IMR-90 (cell line): Measurements from ENCODE around the gene HSFX2. TPM values are rescaled to one million over a fixed set of nuclear protein-coding genes. Genes with fewer than 3 reads are reported as not detected.

Experiments
- ATAC-seq: fragments of 200-7000 bp; cut with Tn5 transposase; 2 replicates; pipeline ENCODE4 v1.9.1; 2020; ENCODE audit warnings: low read depth, mild to moderate bottlenecking, moderate library complexity
- BruUV-seq: library from RNA; stranded (reverse); fragments of 400-500 nt; replicated peaks from 2 replicates; lab custom pipeline; 2021; lab: Mats Ljungman, UMichigan
- CTCF ChIA-PET: fragments of 300-600 bp; formaldehyde crosslinking; extraction: SDS; loops from one replicate; lab custom pipeline; 2021; ENCODE audit warnings: antibody characterized with exemption; lab: Yijun Ruan, JAX
- POLR2A ChIA-PET: fragments of 300-600 bp; sonication (Branson Sonifier 250); formaldehyde crosslinking; loops from one replicate; lab custom pipeline; 2022; ENCODE audit warnings: antibody characterized with exemption; ENCODE audit not compliant: unreplicated experiment; lab: Charles Lee
- DNase-seq: peaks from one replicate; pipeline ENCODE4 v3.0.0; 2013
- H2AFZ ChIP-seq: replicated peaks from 2 replicates; pipeline ENCODE3; 2013; ENCODE audit warnings: low read length, mild to moderate bottlenecking; ENCODE audit not compliant: poor library complexity
- H2AK5ac ChIP-seq: 2 replicates; pipeline ENCODE4 v1.6.1; 2013; ENCODE audit warnings: low read depth, low read length, inconsistent platforms
- H2AK9ac ChIP-seq: replicated peaks from 2 replicates; pipeline ENCODE3; 2013; ENCODE audit warnings: mild to moderate bottlenecking, low read depth, low read length, moderate library complexity; ENCODE audit not compliant: poor library complexity
- H2BK120ac ChIP-seq: 2 replicates; pipeline ENCODE4 v1.6.1; 2013; ENCODE audit warnings: low read depth, low read length, inconsistent platforms
- H2BK15ac ChIP-seq: 3 replicates; pipeline ENCODE4 v1.6.1; 2013; ENCODE audit warnings: low read depth, low read length, inconsistent platforms
- H2BK20ac ChIP-seq: 2 replicates; pipeline ENCODE4 v1.6.1; 2013; ENCODE audit warnings: low read depth, mild to moderate bottlenecking, inconsistent platforms, low read length, moderate library complexity
- H2BK5ac ChIP-seq: 2 replicates; pipeline ENCODE4 v1.6.1; 2013; ENCODE audit warnings: mild to moderate bottlenecking, low read depth, low read length, inconsistent platforms; ENCODE audit not compliant: poor library complexity, severe bottlenecking
- H3K14ac ChIP-seq: replicated peaks from 2 replicates; pipeline ENCODE4 v1.6.1; 2013; ENCODE audit warnings: low read depth, low read length, inconsistent platforms
- H3K18ac ChIP-seq: 2 replicates; pipeline ENCODE4 v1.6.1; 2013; ENCODE audit warnings: low read depth, low read length, control low read depth
- H3K23ac ChIP-seq: 2 replicates; pipeline ENCODE4 v1.6.1; 2013; ENCODE audit warnings: low read depth, low read length, inconsistent platforms
- H3K27ac ChIP-seq: 2 replicates; pipeline ENCODE4 v1.5.1; 2013; ENCODE audit warnings: mild to moderate bottlenecking, control low read depth, low read length; ENCODE audit not compliant: insufficient read depth
- H3K27me3 ChIP-seq: 2 replicates; pipeline ENCODE4 v1.6.1; 2013; ENCODE audit warnings: low read length; ENCODE audit not compliant: control insufficient read depth, insufficient read depth
- H3K36me3 ChIP-seq: 2 replicates; pipeline ENCODE4 v1.6.1; 2013; ENCODE audit warnings: low read length, mixed read lengths; ENCODE audit not compliant: control insufficient read depth, insufficient read depth
- H3K4ac ChIP-seq: 2 replicates; pipeline ENCODE4 v1.6.1; 2013; ENCODE audit warnings: low read depth, low read length, inconsistent platforms
- H3K4me1 ChIP-seq: 2 replicates; pipeline ENCODE4 v1.6.1; 2013; ENCODE audit warnings: low read length, mixed read lengths; ENCODE audit not compliant: control insufficient read depth, insufficient read depth
- H3K4me2 ChIP-seq: 2 replicates; pipeline ENCODE4 v1.6.1; 2013; ENCODE audit warnings: low read depth, mild to moderate bottlenecking, control low read depth, low read length, moderate library complexity
- H3K4me3 ChIP-seq: 2 replicates; pipeline ENCODE4 v1.5.1; 2013; ENCODE audit warnings: low read depth, mild to moderate bottlenecking, control low read depth, low read length, moderate library complexity; ENCODE audit not compliant: insufficient read depth
- H3K56ac ChIP-seq: 2 replicates; pipeline ENCODE4 v1.6.1; 2013; ENCODE audit warnings: low read length, inconsistent platforms; ENCODE audit not compliant: insufficient read depth; ENCODE audit errors: extremely low read depth
- H3K79me1 ChIP-seq, 2 experiments: 2 replicates each; pipeline ENCODE4 v1.6.1; 2013; ENCODE audit warnings: low read length in 2 of 2, inconsistent platforms in 1 of 2, low read depth in 1 of 2
- H3K9ac ChIP-seq: 2 replicates; pipeline ENCODE4 v1.6.1; 2013; ENCODE audit warnings: low read depth, low read length, control low read depth
- H3K9me1 ChIP-seq: 2 replicates; pipeline ENCODE4 v1.6.1; 2013; ENCODE audit warnings: low read length, inconsistent platforms; ENCODE audit not compliant: insufficient read depth
- H3K9me3 ChIP-seq: 2 replicates; pipeline ENCODE4 v1.6.1; 2013; ENCODE audit warnings: low read length; ENCODE audit not compliant: control insufficient read depth, insufficient read depth
- H4K20me1 ChIP-seq: 2 replicates; pipeline ENCODE4 v1.6.1; 2013; ENCODE audit warnings: low read length, inconsistent platforms; ENCODE audit not compliant: insufficient read depth
- H4K5ac ChIP-seq: 2 replicates; pipeline ENCODE4 v1.6.1; 2013; ENCODE audit warnings: mild to moderate bottlenecking, low read depth, low read length, control low read depth
- H4K8ac ChIP-seq, 2 experiments: 2 replicates each; pipeline ENCODE4 v1.6.1; 2013; ENCODE audit warnings: low read depth in 2 of 2, low read length in 2 of 2, control low read depth in 1 of 2, inconsistent platforms in 1 of 2
- H4K91ac ChIP-seq: 2 replicates; pipeline ENCODE4 v1.6.1; 2013; ENCODE audit warnings: low read depth, low read length, inconsistent platforms; ENCODE audit not compliant: insufficient read depth
- CEBPB ChIP-seq: IDR thresholded peaks from 2 replicates; pipeline ENCODE4 v1.6.1; 2012; ENCODE audit warnings: low read depth, low read length, improper control_type of control experiment
- FOS ChIP-seq: fragments of 150-350 bp; IDR thresholded peaks from 2 replicates; pipeline ENCODE4 v1.6.1; 2016; ENCODE audit warnings: low read depth, low read length
- MAZ ChIP-seq: IDR thresholded peaks from 2 replicates; pipeline ENCODE4 v1.6.1; 2012; ENCODE audit warnings: low read depth, mild to moderate bottlenecking, low read length, improper control_type of control experiment, moderate library complexity, borderline replicate concordance
- MXI1 ChIP-seq: IDR thresholded peaks from 2 replicates; pipeline ENCODE4 v1.6.1; 2012; ENCODE audit warnings: low read depth, mild to moderate bottlenecking, low read length, moderate library complexity, borderline replicate concordance
- NFE2L2 ChIP-seq: fragments of 150-350 bp; IDR thresholded peaks from 2 replicates; pipeline ENCODE4 v1.6.1; 2016; ENCODE audit warnings: low read depth, mild to moderate bottlenecking, low read length
- RAD21 ChIP-seq: IDR thresholded peaks from 2 replicates; pipeline ENCODE4 v1.6.1; 2012; ENCODE audit warnings: low read length, improper control_type of control experiment
- RCOR1 ChIP-seq: IDR thresholded peaks from 2 replicates; pipeline ENCODE4 v1.6.1; 2012; ENCODE audit warnings: mild to moderate bottlenecking, low read length, improper control_type of control experiment; ENCODE audit not compliant: insufficient replicate concordance
- RFX5 ChIP-seq: IDR thresholded peaks from 2 replicates; pipeline ENCODE4 v1.8.0; 2012; ENCODE audit warnings: low read depth, mild to moderate bottlenecking, low read length, moderate library complexity
- SMC3 ChIP-seq: fragments of 150-350 bp; IDR thresholded peaks from 2 replicates; pipeline ENCODE4 v1.6.1; 2016; ENCODE audit warnings: low read depth, mild to moderate bottlenecking, antibody characterized with exemption, low read length, moderate library complexity
- dilution Hi-C: fragments of 300-500 bp; cut with HindIII; formaldehyde crosslinking; loops from one replicate; pipeline ENCODE4 v1.14.3; 2018; ENCODE audit warnings: low sequenced_read_pairs; ENCODE audit not compliant: unreplicated experiment
- in situ Hi-C: fragments of 300-500 bp; cut with MboI; formaldehyde crosslinking; loops from 3 replicates; pipeline ENCODE4 v1.14.3; 2019; ENCODE audit warnings: low sequenced_read_pairs, inconsistent platforms, mixed read lengths
- intact Hi-C: fragments of 100-400 bp; cut with micrococcal nuclease; formaldehyde crosslinking; loops from 2 replicates; pipeline ENCODE4 v1.10.0; 2022
- polyA plus RNA-seq, 3 experiments: library from polyadenylated mRNA; depleted of rRNA; stranded (reverse); fragments of >200 nt; gene quantifications; 2 replicates each; pipeline ENCODE4 v1.2.3, GENCODE V29; 2012; ENCODE audit warnings: low replicate concordance in 1 of 3
- total RNA-seq: library from RNA; depleted of rRNA; stranded (reverse); fragments of >200 nt; gene quantifications from 2 replicates; pipeline ENCODE4 v1.2.3, GENCODE V29; 2012
- TF ChIP-seq, protein P1 (sequence below): fragments of 150-350 bp; IDR thresholded peaks from 2 replicates; pipeline ENCODE4 v1.6.1; 2016; ENCODE audit warnings: low read depth, mild to moderate bottlenecking, low read length, moderate library complexity, borderline replicate concordance
- TF ChIP-seq, protein P2 (sequence below): conservative IDR thresholded peaks from 2 replicates; pipeline ENCODE4 v1.5.1; 2012; ENCODE audit warnings: mild to moderate bottlenecking, low read depth, low read length, improper control_type of control experiment

Gene HSFX2
- total and polyA plus RNA-seq, 2 of the 4 experiments (the other 2 are of a cell fraction): 0.36 TPM; not detected in 1

DNA sequence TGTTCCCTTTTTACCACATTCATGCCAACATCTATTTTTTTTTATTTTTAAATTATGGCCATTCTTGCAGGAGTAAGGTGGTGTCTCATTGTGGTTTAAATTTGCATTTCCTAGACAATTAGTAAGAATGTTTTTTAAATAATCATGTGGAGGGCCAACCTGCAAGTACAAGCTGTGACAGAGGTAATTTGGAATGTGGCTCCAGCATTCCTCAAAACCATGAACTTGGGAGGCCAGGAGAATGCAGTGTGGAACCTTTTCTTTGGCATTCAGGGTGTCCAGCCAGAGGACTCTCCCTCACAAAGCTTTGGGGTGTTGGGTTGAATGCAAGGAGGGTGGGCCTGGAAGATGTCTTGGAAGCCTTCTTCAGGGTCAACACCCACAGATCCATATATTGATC is 43.7 kb upstream of the HSFX2 start:
- H3K79me1 ChIP-seq: no peaks in the 10 kb centered on the region
- no peak overlapping the region for H3K4me2 ChIP-seq
- no peak overlapping the region for H2BK20ac ChIP-seq
- peaks cover 13% of the 10 kb centered on the region for H3K27me3 ChIP-seq
- H2AFZ ChIP-seq: no peak overlapping the region
- H3K18ac ChIP-seq: no peak overlapping the region
- no peak overlapping the region for H2AK9ac ChIP-seq
- no peak overlapping the region for H2BK15ac ChIP-seq
- no peak overlapping the region for H2BK5ac ChIP-seq
- no peaks in the 10 kb centered on the region for H3K36me3 ChIP-seq
- TF ChIP-seq SMC3 (no peak), RAD21 (no peak), CEBPB (no peak), NFE2L2 (no peak), RFX5 (no peak), MAZ (no peak), MXI1 (no peak), FOS (no peak), RCOR1 (no peak)
- TF ChIP-seq, protein P1, sequence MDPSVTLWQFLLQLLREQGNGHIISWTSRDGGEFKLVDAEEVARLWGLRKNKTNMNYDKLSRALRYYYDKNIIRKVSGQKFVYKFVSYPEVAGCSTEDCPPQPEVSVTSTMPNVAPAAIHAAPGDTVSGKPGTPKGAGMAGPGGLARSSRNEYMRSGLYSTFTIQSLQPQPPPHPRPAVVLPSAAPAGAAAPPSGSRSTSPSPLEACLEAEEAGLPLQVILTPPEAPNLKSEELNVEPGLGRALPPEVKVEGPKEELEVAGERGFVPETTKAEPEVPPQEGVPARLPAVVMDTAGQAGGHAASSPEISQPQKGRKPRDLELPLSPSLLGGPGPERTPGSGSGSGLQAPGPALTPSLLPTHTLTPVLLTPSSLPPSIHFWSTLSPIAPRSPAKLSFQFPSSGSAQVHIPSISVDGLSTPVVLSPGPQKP: no peak
- TF ChIP-seq, protein P2, sequence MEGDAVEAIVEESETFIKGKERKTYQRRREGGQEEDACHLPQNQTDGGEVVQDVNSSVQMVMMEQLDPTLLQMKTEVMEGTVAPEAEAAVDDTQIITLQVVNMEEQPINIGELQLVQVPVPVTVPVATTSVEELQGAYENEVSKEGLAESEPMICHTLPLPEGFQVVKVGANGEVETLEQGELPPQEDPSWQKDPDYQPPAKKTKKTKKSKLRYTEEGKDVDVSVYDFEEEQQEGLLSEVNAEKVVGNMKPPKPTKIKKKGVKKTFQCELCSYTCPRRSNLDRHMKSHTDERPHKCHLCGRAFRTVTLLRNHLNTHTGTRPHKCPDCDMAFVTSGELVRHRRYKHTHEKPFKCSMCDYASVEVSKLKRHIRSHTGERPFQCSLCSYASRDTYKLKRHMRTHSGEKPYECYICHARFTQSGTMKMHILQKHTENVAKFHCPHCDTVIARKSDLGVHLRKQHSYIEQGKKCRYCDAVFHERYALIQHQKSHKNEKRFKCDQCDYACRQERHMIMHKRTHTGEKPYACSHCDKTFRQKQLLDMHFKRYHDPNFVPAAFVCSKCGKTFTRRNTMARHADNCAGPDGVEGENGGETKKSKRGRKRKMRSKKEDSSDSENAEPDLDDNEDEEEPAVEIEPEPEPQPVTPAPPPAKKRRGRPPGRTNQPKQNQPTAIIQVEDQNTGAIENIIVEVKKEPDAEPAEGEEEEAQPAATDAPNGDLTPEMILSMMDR: no peak
- H3K4ac ChIP-seq: no peak overlapping the region
- no peak overlapping the region for H4K91ac ChIP-seq
- no peaks in the 10 kb centered on the region for H3K9me1 ChIP-seq
- no peak overlapping the region for H3K56ac ChIP-seq
- ATAC-seq (no peak), DNase-seq (peak; percentile 4)
- no peaks in the 10 kb centered on the region for H3K4me1 ChIP-seq
- no peak overlapping the region for H3K9ac ChIP-seq
- in situ Hi-C loops (no loop called here), intact Hi-C loops (no loop called here), dilution Hi-C loops (no loop called here)
- no peak overlapping the region for H3K27ac ChIP-seq
- BruUV-seq: no TSS peak
- H3K14ac ChIP-seq: no peak overlapping the region
- no peak overlapping the region for H3K23ac ChIP-seq
- no peak overlapping the region for H4K8ac ChIP-seq
- H4K20me1 ChIP-seq: no peaks in the 10 kb centered on the region
- POLR2A ChIA-PET: no interaction called here
- no peak overlapping the region for H3K4me3 ChIP-seq
- H3K9me3 ChIP-seq: no peaks in the 10 kb centered on the region
- no peak overlapping the region for H4K5ac ChIP-seq
- CTCF ChIA-PET: interaction anchor here (0.7 kb wide), 1 partner anchor 70 kb away, joined by 3 read pairs; no protein-coding TSS in a partner anchor
- H2AK5ac ChIP-seq: no peak overlapping the region
- no peak overlapping the region for H2BK120ac ChIP-seq
